GM12875 (cell line): Measurements from ENCODE around the gene UPB1.
"Not testable (repeated sequence)": the region's sequence is repeated elsewhere in the genome, so short reads cannot be mapped to it uniquely, and the experiment has no call there.

Experiments used
- H3K4me3 ChIP-seq: one replicate; pipeline ENCODE4 v1.5.1; 2011; ENCODE audit warnings: low read depth, low read length, control low read depth
- TF ChIP-seq, protein P1 (sequence below): IDR thresholded peaks from 2 replicates; pipeline ENCODE4 v1.5.1; 2011; ENCODE audit warnings: low read depth, mild to moderate bottlenecking, control low read depth, inconsistent platforms, low read length, moderate library complexity, borderline replicate concordance; ENCODE audit not compliant: insufficient read depth

UPB1 gene

DNA sequence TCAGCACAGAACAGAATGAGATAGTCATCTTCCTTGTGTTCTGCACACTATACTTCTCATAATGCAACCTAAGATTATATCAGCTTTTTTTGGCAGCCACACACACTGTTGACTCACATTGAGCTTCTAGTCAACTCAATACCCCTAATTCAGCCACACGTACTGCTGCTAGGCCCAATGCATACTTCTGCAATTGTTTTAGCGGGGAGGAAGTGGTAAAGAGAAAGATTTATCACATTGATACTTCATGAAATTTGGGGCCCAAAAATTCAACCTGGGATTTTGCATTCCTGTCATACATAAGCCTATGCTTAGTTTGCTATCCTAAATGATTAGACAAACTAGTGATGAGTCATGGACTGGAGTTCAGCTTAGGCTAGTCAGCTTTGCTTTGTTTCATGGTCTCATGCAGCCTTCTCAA, 8.6 kb upstream of the UPB1 start:
- TF ChIP-seq, protein P1, sequence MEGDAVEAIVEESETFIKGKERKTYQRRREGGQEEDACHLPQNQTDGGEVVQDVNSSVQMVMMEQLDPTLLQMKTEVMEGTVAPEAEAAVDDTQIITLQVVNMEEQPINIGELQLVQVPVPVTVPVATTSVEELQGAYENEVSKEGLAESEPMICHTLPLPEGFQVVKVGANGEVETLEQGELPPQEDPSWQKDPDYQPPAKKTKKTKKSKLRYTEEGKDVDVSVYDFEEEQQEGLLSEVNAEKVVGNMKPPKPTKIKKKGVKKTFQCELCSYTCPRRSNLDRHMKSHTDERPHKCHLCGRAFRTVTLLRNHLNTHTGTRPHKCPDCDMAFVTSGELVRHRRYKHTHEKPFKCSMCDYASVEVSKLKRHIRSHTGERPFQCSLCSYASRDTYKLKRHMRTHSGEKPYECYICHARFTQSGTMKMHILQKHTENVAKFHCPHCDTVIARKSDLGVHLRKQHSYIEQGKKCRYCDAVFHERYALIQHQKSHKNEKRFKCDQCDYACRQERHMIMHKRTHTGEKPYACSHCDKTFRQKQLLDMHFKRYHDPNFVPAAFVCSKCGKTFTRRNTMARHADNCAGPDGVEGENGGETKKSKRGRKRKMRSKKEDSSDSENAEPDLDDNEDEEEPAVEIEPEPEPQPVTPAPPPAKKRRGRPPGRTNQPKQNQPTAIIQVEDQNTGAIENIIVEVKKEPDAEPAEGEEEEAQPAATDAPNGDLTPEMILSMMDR, result no peak
- H3K4me3 ChIP-seq, result no peak overlapping the region

DNA sequence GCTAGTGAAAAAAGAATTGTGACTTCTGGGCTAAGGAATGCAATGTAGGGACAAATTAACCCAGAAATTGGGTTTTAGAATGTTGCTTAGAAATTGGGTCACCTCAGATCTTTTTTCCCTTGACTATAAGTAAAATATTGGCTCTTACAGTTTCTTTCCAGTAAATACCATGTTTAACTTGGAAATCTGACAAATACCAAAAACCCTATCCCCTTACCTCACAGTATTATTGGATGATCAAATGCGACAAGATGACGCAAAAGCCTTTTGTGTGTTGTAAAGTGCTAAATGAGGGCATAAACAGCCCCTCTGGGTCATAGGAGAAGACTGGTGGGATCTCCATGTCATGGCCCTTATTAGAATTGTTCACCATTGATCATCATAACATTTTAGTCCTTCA, 6.1 kb upstream of the UPB1 start:
- H3K4me3 ChIP-seq, result no peak overlapping the region
- TF ChIP-seq, protein P1, result no peak

DNA sequence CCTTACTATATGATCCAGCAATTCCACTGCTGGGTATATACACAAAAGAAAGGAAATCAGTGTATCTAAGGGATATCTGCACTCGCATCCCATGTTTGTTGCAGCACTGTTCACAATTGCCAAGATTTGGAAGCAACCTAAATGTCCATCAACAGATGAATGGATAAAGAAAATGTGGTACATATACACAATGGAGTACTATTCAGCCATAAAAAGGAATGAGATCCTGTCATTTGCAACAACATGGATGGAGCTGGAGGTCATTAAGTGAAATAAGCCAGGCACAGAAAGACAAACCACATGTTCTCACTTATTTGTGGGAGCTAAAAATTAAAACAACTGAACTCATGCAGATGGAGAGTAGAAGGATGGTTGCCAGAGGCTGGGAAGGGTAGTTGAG, 5.7 kb upstream of the UPB1 start:
- not testable (repeated sequence) for H3K4me3 ChIP-seq

DNA sequence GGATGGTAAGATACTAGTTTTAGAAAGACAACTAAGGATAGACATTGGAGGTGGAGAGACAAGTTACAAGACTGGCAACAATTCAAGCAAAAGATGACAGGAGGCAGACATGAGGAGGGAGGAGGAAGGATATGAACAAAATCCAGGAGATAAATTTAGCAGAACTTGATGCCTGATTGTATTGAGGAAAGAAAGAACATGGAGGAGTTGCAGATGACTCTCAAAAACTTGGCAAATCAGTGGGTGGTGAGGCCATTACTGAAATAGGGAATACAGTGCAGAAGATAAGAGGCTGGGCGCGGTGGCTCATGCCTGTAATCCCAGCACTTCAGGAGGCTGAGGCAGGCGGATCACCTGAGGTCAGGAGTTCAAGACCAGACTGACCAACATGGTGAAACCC, 2.7 kb upstream of the UPB1 start:
- H3K4me3 ChIP-seq, result no peak overlapping the region
- TF ChIP-seq, protein P1, result no peak

DNA sequence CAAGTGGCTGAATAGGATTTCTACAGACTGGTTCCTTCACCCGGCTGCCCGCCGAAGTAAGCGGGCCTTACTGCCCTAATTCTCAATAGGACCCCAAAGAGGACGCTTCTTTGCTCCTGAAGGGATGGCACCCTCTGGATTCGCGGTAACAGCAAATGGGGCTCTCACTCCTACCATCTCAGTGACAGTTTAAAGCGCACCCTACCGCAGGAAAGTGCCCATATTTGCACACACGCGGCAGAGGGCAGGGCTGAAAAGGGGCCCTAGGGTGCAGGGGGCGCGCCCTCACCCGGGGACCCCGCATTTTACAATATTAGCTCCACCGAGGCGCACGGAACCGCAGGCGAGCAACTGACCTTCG, 985 bp upstream of the UPB1 start:
- TF ChIP-seq, protein P1, result no peak
- no peak overlapping the region for H3K4me3 ChIP-seq

DNA sequence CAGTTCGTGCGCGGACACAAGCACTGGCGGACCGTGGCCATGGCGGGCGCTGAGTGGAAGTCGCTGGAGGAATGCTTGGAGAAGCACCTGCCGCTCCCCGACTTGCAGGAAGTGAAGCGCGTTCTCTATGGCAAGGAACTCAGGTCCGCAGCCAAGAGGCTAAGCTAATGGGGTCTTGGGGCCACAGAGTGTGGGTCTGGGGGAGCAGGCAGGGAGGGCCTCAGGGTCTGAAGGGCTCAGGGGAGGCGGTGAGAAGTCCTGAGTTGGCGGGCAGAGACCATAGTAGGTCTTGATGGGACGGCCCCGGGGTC, 188 bp downstream of the UPB1 start:
- TF ChIP-seq, protein P1, result no peak
- H3K4me3 ChIP-seq, result no peak overlapping the region

DNA sequence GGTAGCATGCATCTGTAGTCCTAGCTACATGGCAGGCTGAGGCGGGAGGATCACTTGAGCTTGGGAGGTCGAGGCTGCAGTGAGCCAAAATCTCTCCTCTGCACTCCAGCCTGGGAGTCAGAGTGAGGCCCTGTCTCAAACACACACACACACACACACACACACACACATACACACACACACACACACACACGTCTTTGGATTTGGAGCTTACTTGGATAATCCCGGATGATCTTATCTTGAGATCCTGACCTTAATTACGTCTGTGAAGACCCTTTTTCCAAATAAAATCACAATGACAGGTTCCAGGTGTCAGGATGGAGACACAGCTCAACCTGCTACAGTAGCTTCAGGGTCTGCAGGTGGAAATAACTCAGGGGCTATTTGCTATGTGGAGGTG, 1.1 kb downstream of the UPB1 start:
- no peak overlapping the region for H3K4me3 ChIP-seq
- TF ChIP-seq, protein P1, result no peak

DNA sequence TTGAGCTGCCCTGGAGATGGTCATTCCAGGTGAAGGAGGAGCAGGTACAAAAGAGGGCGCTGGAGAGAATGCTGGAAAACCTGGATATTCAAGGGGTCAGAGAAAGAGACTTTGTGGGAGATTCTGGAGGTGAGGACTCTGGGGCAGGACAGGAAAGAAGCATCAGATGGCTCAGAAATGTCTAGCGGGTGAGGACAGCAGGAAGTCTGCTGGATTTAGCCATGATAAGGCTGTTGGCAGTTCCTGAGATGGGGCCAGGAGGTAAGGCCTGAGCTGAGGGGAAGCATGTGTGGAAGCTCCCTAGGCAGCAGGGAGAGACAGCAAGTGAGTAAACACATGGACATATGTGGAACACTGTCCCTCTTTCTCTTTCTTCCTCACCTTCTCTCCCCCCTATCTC, 1.5 kb downstream of the UPB1 start:
- H3K4me3 ChIP-seq, result no peak overlapping the region
- TF ChIP-seq, protein P1, result no peak
